Endometrial microvascular endothelial cells (primary cell): ENCODE measurements around the gene NSUN4. TPM values are rescaled to one million over a fixed set of nuclear protein-coding genes. Genes with fewer than 3 reads are reported as not detected.

ENCODE experiments used
- in situ Hi-C: cut with HindIII; loops from 2 replicates; pipeline ENCODE4 v1.10.0; 2017; ENCODE audit warnings: low sequenced_read_pairs, low pct_unique_long_range_greater_than_20kb; ENCODE audit errors: inconsistent ontology term
- total RNA-seq: library from RNA; depleted of rRNA; stranded (reverse); fragments of >200 nt; gene quantifications from one replicate; pipeline ENCODE4 v1.2.3, GENCODE V29; 2015; ENCODE audit errors: inconsistent ontology term

The NSUN4 gene
- total RNA-seq, 1 donor from 2014 or later, result 19.7 TPM

GRCh38 chr1:46401154-46401913, 60.7 kb downstream of the NSUN4 start:
- in situ Hi-C loops, result no loop called here

- in situ Hi-C loops, result no loop called here
These were observed 61.5 kb downstream of the NSUN4 start for GRCh38 chr1:46401964-46402626.

GRCh38 chr1:46403916-46404315, 63.3 kb downstream of the NSUN4 start:
- in situ Hi-C loops, result no loop called here

- in situ Hi-C loops, result no loop called here
These were observed 64.0 kb downstream of the NSUN4 start for GRCh38 chr1:46404482-46405196.

DNA sequence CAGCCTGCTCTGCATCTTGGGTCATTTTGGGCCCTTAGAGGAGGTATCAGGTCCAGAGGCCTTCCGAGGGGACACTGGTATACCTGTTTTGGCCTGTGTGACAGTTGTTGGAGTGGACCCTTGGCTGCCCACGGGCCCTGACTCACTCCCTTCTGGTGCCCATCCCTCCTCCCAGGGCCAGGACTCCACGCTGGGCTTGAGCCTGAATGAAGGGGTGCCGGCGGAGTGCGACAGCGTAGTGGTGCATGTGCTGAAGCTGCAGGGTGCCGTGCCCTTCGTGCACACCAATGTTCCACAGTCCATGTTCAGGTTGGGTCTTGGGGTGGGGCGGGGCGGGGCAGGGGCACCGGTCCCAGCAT, 64.6 kb downstream of the NSUN4 start:
- in situ Hi-C loops, result no loop called here

DNA sequence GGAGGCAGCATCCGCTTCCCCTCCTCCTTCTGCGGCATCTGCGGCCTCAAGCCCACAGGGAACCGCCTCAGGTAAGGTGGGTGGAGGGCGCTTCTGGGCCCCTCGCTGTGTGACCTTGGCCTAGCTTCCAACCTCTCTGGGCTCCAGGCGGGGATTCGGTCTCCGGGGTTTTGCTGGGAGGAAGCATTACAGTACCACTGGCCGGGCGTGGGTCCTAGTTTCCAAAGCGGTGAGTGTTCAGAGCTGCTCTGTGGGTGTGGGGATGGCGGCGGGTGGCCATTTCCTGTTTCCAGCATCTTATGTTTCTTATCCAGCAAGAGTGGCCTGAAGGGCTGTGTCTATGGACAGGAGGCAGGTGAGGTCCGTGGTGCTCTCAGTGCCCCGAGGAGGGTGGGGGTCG, 65.1 kb downstream of the NSUN4 start:
- in situ Hi-C loops, result no loop called here

- in situ Hi-C loops, result no loop called here
These were observed 66.4 kb downstream of the NSUN4 start for GRCh38 chr1:46406881-46407608.

GRCh38 chr1:46407636-46408035, 67.0 kb downstream of the NSUN4 start:
- in situ Hi-C loops, result no loop called here

- in situ Hi-C loops, result no loop called here
These were observed 67.9 kb downstream of the NSUN4 start for GRCh38 chr1:46408356-46409062.

DNA sequence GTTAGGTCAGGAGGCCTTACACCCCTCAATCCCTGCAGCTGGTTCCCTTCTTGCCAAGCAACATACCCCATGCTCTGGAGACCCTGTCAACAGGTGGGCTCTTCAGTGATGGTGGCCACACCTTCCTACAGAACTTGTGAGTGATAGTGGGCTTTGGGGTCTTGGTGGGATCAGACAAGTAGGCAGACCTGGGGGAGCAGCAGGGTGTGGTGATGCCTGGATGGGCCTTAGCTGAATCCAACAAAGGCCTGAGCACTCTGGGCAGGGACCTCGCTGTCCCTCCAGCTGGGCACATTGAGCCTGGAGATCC, 68.4 kb downstream of the NSUN4 start:
- in situ Hi-C loops, result no loop called here

DNA sequence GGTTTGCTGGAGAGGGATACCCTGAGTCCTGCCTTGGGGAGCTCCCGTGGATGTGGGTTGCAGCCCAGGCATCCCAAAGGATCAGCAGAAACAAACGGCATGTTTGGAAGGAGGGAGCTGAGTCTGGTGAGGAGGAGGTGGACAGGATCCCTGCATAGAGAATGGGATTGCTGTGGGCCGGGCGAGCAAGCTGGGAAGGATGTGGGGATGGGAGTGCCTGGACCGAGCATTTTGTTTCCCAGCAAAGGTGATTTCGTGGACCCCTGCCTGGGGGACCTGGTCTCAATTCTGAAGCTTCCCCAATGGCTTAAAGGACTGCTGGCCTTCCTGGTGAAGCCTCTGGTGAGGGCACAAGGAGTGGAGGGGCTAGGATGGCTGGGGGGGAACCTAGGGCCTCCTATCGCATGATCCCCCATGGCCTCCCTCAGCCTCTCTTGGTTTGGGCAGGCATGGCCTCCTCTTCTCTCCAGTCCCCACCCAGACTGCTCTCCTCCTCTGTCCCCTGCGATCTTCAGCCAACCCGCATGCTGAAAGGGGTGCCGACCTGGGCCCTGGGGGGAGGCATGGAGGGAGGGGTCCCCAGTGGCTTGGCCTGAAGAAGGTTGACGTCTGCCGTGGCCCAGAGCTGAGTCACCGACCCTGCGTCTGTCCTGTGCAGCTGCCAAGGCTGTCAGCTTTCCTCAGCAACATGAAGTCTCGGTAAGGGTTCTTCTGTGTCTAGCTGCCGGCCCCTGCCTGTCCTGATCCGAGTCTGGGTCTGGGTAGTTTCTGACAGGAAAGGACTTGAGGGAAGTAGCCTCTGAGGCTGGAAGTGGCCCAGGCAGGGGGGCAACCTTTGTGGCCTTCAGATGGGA, 69.8 kb downstream of the NSUN4 start:
- in situ Hi-C loops, result no loop called here

DNA sequence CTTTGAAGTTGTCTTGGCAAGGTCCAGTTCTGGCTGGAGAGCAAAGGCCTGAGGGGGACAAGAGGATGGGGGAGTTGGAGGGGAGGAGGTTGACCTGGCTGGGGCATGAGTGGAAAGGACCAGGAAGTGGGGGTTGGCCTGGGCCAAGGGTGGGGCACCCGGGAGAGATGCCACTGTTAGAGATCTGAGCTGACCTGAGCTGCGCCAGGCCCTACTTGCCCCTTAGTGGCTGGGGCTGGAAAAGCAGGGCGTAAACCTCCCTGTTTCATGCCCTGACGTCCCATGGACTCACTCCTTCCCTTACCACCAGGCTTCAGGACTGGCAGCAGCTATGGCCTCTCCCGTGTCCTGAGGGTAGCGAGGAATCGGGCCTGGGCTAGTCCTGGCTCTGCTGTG, 70.4 kb downstream of the NSUN4 start:
- in situ Hi-C loops, result no loop called here

Other genes starting within 250 kb of the NSUN4 start
- gene PIK3R3, start 208.2 kb upstream of the NSUN4 start, total RNA-seq, result 19.2 TPM
- gene TSPAN1, start 165.7 kb upstream of the NSUN4 start, total RNA-seq, result 1.4 TPM
- not detected for gene P3R3URF, start 164.3 kb upstream of the NSUN4 start, total RNA-seq
- 67.0 TPM for gene POMGNT1, start 142.4 kb upstream of the NSUN4 start, total RNA-seq
- 1.3 TPM for gene LURAP1, start 137.5 kb upstream of the NSUN4 start, total RNA-seq
- 11.2 TPM for gene RAD54L, start 93.0 kb upstream of the NSUN4 start, total RNA-seq
- 106 TPM for gene LRRC41, start 37.2 kb upstream of the NSUN4 start, total RNA-seq
- gene UQCRH, start 37.1 kb upstream of the NSUN4 start, total RNA-seq, result 478 TPM
- not detected for gene FAAH, start 53.5 kb downstream of the NSUN4 start, total RNA-seq
- not detected for gene DMBX1, start 149.0 kb downstream of the NSUN4 start, total RNA-seq
- gene KNCN, start 210.8 kb downstream of the NSUN4 start, total RNA-seq, result not detected